GM19239 (cell line): ENCODE results near the gene GALNS.
"Not testable (repeated sequence)": the region's sequence is repeated elsewhere in the genome, so short reads cannot be mapped to it uniquely, and the experiment has no call there.

Experiments used
- DNase-seq: peaks from one replicate; pipeline ENCODE4 v3.0.0; 2011; ENCODE audit warnings: low spot score; ENCODE audit not compliant: insufficient read length
- FAIRE-seq: peaks from 2 replicates; lab custom pipeline; 2011; peaks lifted over from hg19 to GRCh38; lab: Jason Lieb, UNC

GALNS gene

DNA sequence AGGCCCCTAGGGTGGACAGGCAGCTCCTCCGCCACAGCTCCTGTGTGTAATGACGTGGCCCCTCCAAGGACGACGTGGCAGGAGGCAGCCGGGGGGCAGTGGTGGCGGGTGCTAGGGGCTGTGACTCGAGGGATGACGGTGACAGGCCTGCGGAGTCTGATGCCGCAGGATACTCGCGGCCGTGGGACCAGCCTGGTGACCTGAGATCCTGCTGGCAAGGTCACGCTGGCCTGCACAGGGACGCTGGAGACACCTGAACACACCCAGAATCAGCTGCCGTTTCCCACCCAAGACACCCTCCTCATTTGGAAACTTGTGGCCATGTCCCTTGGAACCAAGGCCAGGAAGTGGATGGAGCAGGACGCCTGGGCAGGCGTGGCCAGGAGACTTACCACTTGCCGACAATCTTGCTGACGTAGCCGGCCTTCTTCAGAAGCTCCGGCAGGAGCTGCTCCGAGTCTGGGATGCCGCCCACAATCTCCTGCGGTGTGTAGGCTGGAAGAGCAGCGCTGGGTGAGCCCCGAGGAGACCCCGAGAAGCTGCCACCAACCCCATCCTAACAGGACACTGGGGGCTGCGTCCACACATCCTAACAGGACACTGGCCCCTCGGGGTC, 16.0 kb downstream of the GALNS start:
- FAIRE-seq (no peak), DNase-seq (no peak)

DNA sequence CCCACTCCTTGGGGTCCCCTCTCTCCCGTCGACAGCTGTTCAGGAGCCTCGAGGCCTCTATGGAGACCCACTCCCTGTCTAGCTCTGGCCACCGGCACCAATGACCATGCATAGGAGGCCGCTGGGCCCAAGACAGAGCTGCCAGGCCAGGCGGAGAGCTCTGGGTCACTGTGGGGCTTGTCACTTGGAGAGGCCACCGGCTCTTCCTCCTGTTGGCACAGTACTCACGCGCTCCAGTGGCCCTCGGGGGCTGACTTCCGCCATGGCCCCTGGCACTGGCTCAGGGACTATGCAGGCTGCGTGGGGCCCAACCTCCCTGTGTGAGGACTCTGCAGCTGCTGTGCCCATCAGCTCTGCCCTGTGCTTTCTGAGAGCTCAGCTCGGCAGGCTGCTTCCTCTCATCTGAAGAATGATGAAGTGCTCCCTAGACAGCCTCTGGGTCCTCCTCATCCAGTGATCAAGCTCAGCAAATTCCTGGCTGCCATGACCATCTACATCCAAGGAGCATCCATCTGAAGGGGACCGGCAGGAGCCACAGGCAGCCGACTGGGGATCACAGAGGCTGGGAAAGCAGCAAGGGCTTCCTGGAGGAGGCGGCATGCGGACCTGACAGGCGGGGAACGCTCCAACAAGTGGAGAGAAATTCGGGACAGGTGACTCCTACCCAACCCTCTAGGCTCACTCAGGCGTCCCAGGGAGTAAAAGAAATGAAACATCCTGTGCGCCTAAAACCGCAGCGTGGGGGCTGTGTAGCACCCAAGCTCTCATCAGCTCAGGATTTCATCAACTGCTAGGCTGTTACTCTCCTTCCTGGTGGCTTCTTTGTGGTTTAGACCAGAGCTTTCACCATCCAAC, 16.8 kb downstream of the GALNS start:
- DNase-seq (no peak), FAIRE-seq (no peak)

DNA sequence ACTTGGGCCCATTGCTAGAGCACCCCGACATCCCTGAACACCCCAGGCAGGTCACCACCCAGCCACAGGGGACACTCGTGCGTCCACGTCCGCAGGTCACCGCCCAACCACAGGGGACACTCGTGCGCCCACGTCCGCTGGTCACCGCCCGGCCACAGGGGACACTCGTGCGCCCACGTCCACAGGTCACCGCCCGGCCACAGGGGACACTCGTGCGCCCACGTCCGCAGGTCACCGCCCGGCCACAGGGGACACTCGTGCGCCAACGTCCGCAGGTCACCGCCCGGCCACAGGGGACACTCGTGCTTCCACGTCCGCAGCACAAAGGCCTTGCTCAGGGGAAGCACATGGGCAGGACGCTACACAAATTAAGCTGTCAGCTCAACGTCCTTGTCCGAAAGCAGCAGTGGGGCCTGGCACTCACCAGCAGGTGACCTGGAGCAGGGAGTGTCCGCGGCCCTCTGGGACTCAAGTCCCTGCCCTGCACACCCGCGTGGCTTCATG, 17.7 kb downstream of the GALNS start:
- DNase-seq: no peak
- FAIRE-seq: no peak

DNA sequence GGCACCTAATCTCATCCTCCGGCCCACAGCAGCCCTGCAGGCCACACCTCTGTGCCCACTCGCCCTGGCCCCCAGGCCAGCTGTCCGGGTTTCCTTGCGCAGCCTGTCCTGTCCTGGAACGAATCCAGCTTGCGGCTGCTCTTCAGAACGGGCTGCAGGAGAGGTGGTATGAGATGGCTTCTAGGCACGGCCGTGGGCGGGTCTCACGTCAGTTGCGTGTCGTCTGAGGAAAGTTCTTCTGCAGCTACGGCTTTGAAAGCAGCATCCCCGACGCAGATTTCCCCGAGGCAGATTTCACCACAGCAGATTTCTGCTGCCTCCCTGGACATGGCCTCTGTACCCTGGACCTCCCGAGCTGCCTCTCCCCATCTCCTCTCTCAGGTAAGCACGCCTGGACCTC, 18.2 kb downstream of the GALNS start:
- DNase-seq (no peak), FAIRE-seq (no peak)

DNA sequence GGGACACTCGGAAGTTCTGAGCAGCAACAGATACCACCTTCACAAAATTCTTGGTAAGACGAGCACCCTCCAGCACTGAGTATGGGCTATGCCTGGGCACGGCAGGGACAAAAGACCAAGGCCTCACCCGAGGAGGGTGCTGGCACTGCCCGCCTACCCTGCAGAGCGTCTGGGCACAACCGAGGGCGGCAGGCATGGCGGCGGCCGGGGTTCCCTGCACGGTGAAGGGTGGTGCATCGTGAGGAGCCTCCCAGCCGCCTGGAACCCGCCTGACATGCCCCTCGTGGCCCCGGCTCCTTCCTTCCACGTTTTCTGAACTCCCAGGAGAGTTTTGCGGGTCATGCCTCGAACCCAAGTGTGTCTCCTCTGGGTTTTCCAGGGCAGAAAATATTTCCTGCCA, 18.9 kb downstream of the GALNS start:
- no peak for FAIRE-seq

DNA sequence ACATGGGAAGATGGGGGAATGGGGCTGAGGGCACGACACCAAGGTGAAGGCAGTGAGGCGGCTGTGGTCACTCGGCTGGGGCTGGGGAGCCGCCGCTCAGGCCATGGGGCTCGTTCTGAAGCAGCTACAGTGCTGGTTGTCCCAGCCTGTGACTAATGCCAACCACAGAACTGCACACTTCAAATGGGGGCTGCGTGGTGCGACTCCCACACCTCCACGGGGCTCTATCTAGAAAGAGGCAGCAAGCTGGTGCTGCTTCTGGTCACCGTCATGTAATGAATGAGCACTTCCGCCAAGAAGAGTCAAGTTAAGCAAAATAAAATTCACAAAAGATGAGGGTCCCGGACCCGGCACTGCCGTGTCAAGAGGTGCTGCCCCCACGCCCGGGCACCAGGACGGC, 20.0 kb downstream of the GALNS start:
- DNase-seq: no peak
- FAIRE-seq: no peak

More for the DNA sequence above, 18.9 kb downstream of the GALNS start:
- DNase-seq: no peak

DNA sequence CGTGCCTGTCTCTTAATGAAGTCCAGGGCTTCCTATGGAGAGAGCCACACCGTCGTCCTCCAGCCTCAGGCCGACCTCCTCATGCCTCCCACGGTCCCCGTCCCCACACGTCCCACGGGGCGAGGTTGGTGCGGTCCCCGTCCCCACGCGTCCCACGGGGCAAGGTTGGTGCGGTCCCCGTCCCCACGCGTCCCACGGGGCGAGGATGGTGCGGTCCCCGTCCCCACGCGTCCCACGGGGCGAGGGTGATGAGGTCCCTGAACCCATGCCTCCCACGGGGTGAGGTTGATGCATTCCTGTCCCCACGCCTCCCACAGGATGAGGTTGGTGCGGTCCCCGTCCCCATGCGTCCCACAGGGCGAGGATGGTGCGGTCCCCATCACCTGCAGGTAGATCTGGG, 20.9 kb downstream of the GALNS start:
- FAIRE-seq: no peak
- DNase-seq: no peak

DNA sequence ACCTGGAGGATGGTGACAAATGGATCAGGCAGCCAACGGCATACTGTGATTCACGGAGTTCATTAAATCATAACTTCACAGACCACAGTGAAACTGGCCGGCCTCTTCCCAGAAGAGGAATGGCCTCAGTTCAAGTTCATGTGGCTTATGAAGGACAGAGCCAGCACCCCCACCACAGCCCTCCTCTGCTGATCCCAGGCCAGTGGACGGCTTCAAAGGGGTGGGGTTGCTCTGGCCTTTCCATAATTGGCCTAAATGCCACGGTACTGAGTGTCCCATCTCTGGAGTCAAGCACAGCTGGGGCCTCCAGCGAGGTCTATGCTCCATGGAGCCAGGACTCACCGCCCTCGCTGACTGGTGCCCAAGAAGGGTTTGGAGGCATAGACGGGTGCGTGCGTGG, 21.4 kb downstream of the GALNS start:
- DNase-seq (no peak), FAIRE-seq (no peak)

DNA sequence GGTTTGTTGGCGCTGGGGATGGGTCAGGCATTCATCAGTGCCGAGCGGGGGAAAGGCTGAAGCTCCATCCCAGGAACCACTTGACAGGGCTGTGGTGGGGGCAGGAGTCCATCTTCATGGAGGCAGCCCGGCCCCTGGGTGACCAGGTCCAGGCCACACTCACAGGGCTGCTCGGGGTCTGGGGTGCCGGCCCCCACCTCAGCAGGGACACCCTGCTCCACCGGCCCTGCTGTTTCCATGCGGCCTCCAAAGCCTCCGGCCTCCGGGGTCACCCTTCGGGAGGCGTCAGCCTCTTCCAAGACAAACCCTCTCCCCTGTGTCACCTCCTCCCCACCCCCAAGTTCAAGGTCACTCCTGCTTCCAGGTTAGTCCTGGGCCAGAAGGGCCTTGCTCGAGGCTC, 22.1 kb downstream of the GALNS start:
- no peak for DNase-seq
- no peak for FAIRE-seq

DNA sequence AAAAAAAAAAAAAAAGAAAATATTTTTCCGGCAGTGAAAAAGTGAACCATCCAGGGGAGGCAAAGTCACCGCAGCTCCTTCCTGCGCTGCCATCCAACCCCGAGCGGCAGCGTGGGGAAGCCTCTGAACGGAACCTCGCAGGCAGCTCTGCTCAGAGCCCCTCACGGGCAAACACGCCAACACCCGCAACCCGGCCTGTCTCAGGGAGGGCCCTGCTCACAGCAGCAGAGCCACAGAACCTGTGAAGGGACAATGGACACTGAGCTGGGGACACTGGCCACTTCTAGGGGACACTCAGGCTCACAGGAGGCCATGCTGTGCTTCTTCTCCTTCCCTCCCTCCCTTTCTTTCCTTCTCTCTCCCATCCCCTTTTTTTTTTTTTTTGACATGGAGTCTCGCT, 23.7 kb downstream of the GALNS start:
- no peak for FAIRE-seq
- DNase-seq: no peak

DNA sequence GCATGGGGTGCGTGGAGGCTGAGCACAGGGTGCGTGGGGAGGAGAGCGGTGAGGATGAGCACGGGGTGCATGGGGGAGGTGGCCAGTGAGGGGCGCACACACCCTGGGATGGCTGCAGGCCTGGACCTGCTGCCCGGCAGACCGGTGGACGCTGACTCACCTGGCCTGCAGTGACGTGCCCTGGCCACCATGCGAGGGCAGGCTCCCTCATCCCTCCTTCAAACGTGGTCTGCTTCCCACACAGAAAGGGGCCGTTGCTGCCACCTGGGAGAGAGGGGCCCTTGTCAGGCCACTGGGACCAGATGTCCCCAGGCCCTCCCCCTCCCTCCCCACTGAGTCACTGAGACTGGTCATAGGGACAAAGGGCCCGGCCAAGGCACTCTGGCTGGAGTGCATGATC, 24.9 kb downstream of the GALNS start:
- FAIRE-seq (no peak), DNase-seq (no peak)

DNA sequence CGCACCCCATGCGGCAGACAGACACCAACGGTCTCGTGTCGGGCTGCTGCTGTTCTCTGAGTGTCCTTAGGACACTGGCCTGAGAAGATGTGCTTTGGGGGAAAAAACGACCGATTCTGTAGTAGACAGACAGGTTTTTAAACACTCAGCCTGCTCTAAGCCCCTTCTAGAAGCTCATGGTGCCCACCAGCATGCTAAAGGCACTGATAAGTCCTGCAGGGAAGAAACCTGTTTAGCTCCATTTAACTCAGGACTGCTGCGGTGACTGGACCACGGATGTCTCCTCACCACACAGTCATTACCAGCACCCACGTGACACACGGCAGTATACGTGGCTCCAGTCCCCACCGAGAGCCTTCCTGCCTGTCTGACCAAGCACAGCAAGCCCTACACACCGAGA, 26.0 kb downstream of the GALNS start:
- no peak for DNase-seq
- no peak for FAIRE-seq

DNA sequence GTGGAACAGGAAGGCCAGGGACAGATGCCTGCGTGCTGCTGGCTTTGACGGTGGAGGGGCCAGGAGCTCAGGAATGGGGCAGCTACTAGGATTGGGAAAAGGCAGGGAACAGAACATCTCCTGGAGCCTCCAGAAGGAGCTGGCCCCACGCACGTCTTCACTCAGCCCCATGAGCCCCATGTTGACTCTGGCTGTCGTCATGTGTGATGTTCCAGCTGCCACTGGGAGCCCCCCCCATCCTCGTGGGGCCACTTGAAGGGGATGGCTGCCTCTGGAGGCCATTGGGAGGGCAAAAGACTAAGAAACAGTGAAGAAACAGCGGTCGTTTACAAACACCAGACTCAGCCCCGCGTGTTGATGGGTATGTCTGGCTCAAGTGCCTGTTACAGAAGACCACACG, 26.5 kb downstream of the GALNS start:
- FAIRE-seq: no peak

DNA sequence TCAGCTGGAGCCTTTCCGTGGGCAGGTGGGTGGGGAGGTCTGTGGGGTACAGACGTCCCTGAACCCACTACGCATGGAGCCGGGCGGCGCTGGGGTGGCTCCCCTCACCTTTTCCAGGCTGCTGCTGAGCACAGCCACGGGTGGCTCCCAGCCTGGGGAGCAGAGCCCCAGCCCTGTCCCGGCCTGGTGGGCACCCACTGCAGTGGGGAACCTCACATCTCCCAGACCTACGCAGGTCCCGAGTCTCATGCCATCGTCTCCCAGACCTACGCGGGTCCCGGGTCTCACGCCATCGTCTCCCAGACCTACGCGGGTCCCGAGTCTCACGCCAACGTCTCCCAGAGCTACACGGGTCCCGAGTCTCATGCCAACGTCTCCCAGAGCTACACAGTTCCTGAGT, 28.0 kb downstream of the GALNS start:
- DNase-seq: no peak
- FAIRE-seq: no peak

More for the DNA sequence above, 26.5 kb downstream of the GALNS start:
- no peak for DNase-seq

DNA sequence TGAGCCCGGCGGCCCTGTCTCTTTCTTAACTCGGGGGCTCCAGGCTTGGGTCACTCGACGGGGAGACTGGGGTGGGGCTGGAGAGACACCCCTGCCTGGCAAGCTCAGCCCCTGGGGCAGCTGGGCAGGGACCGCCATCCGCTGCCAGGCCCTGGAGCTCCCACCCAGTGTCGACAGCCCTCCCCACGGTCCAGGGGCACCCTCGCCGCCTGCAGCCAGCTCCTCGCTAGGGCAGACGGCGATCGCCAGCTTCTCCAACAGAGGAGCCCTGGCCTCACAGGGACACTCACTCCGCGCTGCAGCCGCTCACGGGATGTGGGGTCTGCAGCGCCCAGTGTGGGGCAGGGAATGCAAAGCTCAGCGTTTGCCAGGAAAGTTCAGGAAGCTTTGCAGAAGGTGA, 29.0 kb downstream of the GALNS start:
- FAIRE-seq (no peak), DNase-seq (no peak)

DNA sequence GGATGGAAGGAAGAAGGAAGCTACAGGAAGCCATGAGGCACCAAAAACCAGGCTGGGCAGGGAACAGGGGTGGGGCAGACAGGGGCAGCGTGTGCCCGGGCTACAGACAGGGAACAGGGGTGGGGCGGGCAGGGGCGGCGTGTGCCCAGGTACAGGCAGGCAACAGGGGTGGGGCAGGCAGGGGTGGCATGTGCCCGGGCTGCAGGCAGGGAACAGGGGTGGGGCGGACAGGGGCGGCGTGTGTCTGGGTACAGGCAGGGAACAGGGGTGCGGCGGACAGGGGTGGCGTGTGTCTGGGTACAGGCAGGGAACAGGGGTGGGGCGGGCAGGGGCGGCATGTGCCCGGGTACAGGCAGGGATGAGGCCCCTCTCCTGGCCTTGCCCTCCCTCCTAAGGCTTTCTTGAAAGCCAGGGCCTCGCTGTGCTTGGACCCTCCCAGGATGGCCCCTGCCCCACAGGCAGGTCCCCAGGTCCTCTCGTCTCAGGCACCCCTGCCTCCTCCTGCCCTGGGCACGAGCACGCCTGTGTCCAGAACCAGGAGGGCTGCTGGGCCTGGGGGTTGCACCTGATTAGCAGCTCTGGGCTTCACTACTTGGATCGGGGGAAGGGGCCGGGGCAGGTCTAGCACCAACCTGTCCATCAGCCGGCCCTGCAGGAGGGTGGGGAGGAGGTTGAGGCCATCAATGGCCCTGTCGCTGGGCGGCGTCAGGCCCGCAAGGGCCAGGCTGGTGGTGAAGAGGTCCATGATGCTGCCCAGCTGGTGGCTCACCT, 30.5 kb downstream of the GALNS start:
- no peak for FAIRE-seq
- DNase-seq: no peak

DNA sequence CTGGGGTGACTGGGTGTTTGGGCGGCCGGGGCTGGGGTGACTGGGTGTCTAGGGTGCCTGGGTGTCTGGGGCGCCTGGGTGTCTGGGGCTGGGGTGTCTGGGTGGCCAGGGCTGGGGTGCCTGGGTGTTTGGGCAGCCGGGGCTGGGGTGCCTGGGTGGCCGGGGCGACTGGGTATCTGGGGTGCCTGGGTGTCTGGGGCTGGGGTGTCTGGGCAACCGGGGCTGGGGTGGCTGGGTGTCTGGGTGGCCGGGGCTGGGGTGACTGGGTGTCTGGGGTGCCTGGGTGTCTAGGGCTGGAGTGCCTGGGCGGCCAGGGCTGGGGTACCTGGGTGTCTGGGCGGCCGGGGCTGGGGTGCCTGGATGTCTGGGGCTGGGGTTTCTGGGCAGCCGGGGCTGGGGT, 31.6 kb downstream of the GALNS start:
- FAIRE-seq (no peak), DNase-seq (no peak)

DNA sequence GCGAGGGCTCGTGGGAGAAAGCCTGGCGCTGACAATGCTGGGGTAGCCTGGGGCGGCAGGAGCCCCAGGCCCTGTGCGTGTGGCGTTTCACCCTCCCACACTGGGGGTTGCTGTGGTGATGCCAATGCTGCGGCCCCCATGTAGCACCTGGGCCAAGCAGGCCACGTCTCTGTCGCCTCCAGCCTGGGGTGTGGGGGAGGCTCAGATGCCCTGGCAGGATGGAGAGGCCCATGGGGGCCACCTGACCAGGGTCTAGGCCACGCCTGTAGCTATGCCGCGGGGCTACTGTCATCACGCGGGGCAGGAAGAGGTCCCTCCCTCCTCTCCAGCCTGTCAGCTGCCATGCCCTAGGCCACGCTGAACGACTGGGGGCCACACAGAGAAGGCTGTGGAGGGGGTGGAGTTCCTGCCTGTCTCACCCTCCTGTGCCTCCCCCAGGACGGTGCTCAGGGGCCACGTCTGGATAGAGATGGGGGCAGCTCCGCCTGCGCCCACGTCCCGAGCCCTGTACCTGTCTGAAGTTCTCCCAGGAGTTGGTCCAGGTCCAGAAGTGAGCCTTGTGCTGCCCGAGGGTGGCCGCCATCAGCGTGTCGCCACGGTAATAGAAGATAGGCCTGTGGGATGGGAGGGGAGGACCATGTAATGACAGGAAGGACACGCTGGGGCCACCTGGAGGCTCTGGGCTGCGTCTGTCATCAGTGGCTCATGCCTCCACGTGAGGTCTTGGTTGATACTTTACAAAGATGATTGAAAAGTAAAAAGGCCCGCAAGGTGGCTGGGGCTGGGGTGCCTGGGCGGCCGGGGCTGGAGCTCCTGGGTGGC, 32.3 kb downstream of the GALNS start:
- FAIRE-seq (no peak), DNase-seq (no peak)

DNA sequence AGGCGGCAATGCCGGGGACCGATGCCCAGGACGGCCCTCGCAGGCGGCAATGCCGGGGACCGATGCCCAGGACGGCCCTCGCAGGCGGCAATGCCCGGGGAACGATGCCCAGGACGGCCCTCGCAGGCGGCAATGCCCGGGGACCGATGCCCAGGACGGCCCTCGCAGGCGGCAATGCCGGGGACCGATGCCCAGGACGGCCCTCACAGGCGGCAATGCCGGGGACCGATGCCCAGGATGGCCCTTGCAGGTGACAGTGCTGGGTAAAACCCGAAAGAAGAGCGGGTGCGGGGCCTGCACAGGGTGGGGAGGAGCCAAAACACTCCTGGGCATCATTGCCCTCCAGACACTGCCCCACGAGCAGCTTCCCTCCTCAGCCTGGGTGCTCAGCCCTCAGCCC, 33.1 kb downstream of the GALNS start:
- not testable (repeated sequence) for DNase-seq, FAIRE-seq
